Fibroblast of mammary gland (primary cell): ENCODE measurements around the gene PRAMEF11.
"Not testable (repeated sequence)": the region's sequence is repeated elsewhere in the genome, so short reads cannot be mapped to it uniquely, and the experiment has no call there.

ENCODE experiments used
- DNase-seq: peaks from one replicate; pipeline ENCODE4 v3.0.0-alpha.2; 2010; ENCODE audit warnings: low read depth
- H3K4me3 ChIP-seq: 2 replicates; pipeline ENCODE4 v1.5.1; 2011; ENCODE audit warnings: low read depth, mild to moderate bottlenecking, low read length, moderate library complexity; ENCODE audit not compliant: control insufficient read depth
- CTCF ChIP-seq: conservative IDR thresholded peaks from 2 replicates; pipeline ENCODE4 v1.5.1; 2011; ENCODE audit warnings: low read depth, low read length, inconsistent platforms; ENCODE audit not compliant: control insufficient read depth, insufficient read depth

Gene PRAMEF11

GRCh38 chr1:12831310-12831709 is at the start of gene PRAMEF11:
PRAMEF11 (minus strand) TSS chr1:12831410; CDS start chr1:12828789, 2,621 bp downstream.
- not testable (repeated sequence) for H3K4me3 ChIP-seq, DNase-seq

- H3K4me3 ChIP-seq, DNase-seq: not testable (repeated sequence)
These were observed 47.2 kb upstream of the PRAMEF11 start for GRCh38 chr1:12878453-12878852.

GRCh38 chr1:12863131-12863880 is 32.1 kb upstream of the PRAMEF11 start:
- H3K4me3 ChIP-seq, DNase-seq: not testable (repeated sequence)

GRCh38 chr1:12856786-12857185 is 25.6 kb upstream of the PRAMEF11 start, which contains the start of gene PRAMEF2:
PRAMEF2 (plus strand) TSS chr1:12857086; CDS start chr1:12859010, 1,924 bp downstream.
- not testable (repeated sequence) for DNase-seq, H3K4me3 ChIP-seq

- no peak overlapping the region for H3K4me3 ChIP-seq
- TF ChIP-seq CTCF = no peak
- peak; percentile 20 for DNase-seq
These were observed 20.6 kb upstream of the PRAMEF11 start for GRCh38 chr1:12851779-12852178.

GRCh38 chr1:12848620-12849019 is 17.4 kb upstream of the PRAMEF11 start, which contains the start of gene HNRNPCL1:
HNRNPCL1 (minus strand) TSS chr1:12848720; CDS start chr1:12848289, 431 bp downstream.
- DNase-seq, H3K4me3 ChIP-seq: not testable (repeated sequence)

GRCh38 chr1:12833251-12833650 is 2.0 kb upstream of the PRAMEF11 start:
- H3K4me3 ChIP-seq, DNase-seq: not testable (repeated sequence)

- H3K4me3 ChIP-seq, DNase-seq: not testable (repeated sequence)
These were observed 12.1 kb downstream of the PRAMEF11 start for GRCh38 chr1:12819061-12819460.

GRCh38 chr1:12811409-12811784 is 19.8 kb downstream of the PRAMEF11 start:
- H3K4me3 ChIP-seq = no peak overlapping the region
- no peak for DNase-seq
- no peak for TF ChIP-seq CTCF

- no peak for TF ChIP-seq CTCF
- peak; percentile 1 for DNase-seq
- H3K4me3 ChIP-seq = no peak overlapping the region
These were observed 20.4 kb downstream of the PRAMEF11 start for GRCh38 chr1:12810691-12811408.
